DMS114 treated with DMSO at 0.1 percent for 48 hours (cell line): ENCODE measurements around the gene TCF7L1.

Experiments used
- DNase-seq: peaks from one replicate; lab custom pipeline; 2025; ENCODE audit not compliant: unreplicated experiment; lab: John Stamatoyannopoulos, UW

TCF7L1 gene

GRCh38 chr2:85162746-85163301 is 29.6 kb downstream of the TCF7L1 start:
- DNase-seq, result no peak

- no peak for DNase-seq
Measured at GRCh38 chr2:85163675-85164074, 30.5 kb downstream of the TCF7L1 start.

DNA sequence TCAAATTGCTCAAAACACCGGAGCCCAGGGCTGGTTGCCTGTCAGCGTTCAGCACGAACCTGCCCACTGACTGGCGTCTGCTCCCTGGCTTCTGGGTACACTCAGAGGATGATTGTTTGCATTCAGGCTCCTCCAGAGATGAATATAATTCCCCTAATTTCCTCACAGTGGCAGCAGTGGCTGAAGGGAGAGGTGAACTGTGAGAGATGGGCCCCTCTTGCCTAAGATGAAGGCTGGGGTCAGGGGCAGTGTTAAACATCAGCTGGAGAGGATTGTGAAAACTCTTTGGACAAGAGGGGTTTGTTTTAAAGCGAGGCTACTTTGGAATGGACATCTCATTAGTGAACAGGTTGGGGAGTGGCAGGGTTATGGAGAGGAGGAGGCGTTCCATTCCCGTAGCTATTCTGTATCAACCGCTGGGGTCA is 31.0 kb downstream of the TCF7L1 start:
- DNase-seq, result no peak

DNA sequence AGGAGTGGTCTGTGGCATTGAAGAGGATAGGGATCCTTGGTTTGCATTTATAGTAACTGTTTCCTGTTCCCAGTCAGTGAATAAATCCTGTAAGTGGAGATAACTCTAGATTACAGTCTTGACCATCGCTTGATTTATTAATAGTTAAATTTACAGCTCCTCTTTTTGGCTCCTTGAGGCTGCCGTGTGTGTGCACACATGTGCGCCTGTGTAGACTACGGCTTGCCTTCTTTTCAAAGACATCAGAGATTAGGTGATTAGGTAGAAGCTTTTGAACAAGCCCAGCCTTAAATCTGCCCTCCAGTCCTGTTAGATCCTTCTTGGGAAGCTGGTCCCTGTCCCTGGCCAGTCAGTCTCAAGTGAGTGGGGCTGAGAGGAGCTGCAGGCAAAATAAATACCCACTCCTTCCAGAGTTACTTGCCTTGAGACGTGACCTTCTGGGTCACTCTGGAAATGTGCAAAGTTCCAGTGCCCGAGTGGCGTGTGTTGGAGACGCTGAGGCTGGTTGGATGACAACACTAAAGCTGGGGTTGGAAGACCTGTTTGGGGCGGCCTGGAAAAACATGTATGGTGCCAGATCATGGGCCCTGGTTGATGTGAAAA is 32.0 kb downstream of the TCF7L1 start:
- no peak for DNase-seq

GRCh38 chr2:85166021-85166420 is 32.8 kb downstream of the TCF7L1 start:
- DNase-seq, result no peak

DNA sequence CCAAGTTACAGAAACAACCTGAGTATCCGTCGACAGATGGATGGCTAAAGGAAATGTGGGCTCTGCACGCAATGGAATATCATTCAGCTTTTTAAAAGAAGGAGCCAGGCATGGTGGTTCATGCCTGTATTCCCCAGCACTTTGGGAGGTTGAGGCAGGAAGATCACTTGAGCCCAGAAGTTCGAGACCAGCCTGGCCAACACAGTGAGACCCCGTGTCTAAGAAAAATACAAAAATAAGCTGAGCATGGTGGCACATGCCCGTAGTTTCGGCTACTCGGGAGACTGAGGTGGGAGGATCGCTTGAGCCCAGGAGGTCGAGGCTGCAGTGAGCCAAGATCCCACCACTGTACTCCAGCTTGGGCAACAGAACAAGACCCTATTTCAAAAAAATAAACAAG is 34.3 kb downstream of the TCF7L1 start:
- DNase-seq, result no peak

GRCh38 chr2:85168942-85169341 is 35.8 kb downstream of the TCF7L1 start:
- DNase-seq, result no peak

- no peak for DNase-seq
Measured at GRCh38 chr2:85169581-85169980, 36.4 kb downstream of the TCF7L1 start.

DNA sequence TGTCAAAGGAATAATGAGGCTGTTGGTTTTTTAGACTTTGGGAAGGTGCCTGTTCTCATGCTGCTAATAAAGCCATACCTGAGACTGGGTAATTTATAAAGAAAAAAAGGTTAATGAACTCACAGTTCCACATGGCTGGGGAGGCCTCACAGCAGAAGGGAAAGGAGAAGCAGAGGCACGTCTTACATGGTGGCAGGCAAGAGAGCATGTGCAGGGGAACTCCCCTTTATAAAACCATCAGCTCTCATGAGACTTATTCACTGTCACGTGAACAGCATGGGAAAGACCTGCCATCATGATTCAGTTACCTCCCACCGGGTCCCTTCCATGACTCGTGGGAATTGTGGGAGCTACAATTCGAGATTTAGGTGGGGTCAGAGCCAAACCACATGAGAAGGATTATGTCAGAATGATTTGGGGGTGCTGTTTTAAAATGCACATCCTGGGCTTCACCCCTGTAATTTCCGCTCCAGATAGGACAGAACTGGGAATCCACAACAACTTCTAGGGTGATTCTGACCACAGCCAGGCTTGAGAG is 37.8 kb downstream of the TCF7L1 start:
- no peak for DNase-seq

- no peak for DNase-seq
Measured at GRCh38 chr2:85171916-85172315, 38.7 kb downstream of the TCF7L1 start.

DNA sequence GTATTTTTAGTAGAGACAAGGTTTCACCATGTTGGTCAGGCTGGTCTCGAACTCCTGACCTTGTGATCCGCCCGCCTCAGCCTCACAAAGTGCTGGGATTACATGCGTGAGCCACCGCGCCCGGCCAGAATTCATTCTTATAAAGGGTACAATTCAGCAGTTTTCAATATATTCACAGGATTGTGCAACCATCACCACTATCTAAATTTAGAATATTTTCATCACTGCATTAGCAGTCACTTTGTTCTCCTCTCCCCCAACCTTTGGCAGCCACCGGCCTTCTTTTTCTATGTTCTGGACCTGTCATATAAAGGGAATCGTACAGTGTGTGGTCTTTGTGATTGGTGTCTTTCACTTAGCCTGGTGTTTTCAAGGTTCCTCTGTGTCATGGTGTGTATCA is 40.7 kb downstream of the TCF7L1 start:
- no peak for DNase-seq

- no peak for DNase-seq
Measured at GRCh38 chr2:85174943-85175342, 41.8 kb downstream of the TCF7L1 start.

DNA sequence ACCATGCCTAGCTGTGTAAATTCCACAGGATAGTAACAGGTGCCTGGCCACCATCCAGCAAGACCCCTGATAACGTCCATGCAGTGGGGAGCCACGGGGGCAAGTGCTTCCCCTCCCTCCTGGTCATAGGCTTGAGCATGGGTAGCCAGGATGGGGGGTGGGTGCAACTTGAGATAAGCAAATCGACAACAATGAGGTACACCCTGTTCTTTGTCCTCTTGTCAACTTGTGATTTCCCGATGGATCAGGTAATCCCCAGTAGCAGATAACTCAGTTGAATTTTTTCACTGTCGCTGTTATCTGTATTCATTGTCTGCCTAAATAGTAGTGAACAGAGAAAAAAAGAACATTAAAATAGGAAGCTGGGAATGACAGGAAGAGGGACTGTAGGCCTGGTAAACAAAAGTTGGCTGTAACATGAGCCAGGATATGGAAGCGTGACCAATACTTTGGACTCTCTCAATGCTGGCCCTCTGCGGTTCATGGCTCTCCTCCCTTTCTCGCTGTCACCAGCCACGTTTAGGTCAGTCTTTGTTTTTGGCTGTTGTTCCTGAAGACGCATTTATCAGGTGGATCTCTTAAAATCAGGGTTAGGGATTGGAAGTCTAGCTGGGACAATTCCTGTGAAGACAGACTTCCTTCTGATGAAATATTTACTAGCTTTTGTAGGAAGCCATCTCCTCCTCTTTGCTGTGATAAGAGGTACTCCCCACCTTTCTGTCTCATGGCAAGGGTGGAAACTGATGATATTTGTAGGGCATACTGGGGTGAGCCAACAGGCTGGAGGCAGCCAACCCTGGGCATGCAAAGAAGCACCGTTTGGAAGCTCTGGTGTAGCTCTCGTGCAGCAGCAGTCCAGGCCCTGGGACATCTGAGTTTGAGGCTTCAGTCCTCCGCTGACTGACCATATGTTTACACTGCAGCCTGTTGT is 42.4 kb downstream of the TCF7L1 start:
- DNase-seq, result no peak

DNA sequence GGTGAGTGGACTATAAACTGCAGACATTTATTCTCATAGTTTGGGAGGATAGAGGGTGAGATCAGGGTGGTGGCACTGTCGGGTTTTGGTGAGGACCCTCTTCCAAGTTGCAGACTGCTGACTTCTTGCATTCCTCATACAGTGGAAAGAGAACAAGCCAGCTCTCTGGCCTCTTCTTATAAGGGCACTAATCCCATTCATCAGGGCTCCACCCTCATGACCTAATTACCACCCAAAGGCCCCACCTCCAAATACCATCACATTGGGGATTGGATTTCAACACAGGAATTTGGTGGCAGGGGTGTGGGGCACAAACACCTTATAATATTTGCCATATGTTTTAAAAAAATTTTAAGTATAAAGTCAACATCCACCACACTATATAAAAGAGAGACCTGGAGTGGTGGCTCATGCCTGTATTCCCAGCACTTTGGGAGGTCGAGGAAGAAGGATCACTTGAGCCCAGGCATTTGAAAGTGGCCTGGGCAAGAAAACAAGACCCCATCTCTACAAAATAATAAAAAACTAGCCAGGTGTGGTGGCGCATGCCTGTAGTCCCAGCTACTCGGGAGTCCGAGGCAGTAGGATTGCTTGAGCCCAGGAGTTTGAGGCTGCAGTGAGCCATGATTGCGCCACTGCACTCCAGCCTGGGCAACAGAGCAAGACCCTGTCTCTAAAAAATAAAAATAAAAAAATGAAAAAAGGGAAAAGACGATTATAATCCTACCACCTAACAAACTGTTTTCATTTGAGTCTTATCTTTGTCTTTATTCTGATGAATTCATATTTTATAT is 44.0 kb downstream of the TCF7L1 start:
- DNase-seq, result no peak

- DNase-seq, result no peak
Measured at GRCh38 chr2:85178154-85178553, 45.0 kb downstream of the TCF7L1 start.

DNA sequence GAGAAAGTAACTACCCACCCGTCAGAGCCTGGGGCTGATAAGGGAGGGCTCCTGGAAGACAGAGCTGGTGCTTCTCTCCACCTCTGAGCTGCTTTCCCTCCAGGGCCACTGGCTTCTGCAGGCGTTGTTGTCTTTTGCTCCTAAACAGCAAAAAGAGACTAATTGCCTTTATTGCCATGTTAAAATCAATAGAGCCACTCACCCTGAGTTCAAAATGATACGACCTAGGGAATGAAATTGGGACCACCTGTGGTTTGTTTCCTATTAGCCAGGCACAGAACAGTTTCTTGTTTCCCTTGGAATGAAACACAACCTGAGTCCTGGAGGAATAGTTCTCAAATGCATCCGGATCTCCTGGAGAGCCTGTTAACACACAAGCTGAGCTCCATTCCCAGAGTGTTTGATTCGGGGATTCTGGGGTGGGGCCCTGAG is 45.8 kb downstream of the TCF7L1 start:
- DNase-seq, result no peak

- DNase-seq, result no peak
Measured at GRCh38 chr2:85179541-85179940, 46.3 kb downstream of the TCF7L1 start.

GRCh38 chr2:85180322-85181133 is 47.3 kb downstream of the TCF7L1 start:
- no peak for DNase-seq

- no peak for DNase-seq
Measured at GRCh38 chr2:85181134-85181631, 48.0 kb downstream of the TCF7L1 start.

DNA sequence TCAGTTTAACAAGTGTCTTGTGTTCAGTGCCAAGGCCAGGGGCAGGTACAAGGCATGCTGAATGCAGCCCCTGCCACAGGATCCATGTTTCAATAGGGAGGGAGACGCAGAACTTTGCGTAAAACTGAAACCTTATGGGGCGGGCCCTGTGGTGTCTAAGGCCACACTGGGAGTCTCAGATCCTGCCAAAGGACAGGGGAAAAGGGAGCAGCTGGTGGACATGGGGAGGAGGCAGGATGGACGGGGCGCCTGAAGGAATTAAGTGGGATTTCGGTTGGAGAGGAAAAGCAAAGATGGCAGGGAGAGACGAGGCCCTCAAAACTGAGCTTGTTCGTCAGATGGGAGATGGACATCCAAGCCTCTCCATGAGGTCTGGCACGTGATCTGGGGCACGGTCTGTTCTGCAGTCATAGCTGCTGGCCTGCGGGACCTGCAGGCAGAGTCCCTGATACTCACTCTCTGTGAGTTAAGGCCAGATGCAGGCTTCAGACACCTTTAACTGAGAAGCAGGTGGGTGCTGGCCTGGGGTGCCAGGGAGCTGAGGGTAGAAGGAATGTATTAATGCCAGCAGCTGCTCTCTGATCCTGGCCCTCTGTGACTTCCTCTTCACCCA is 48.8 kb downstream of the TCF7L1 start:
- DNase-seq, result no peak
